GM19023 (cell line): ENCODE measurements around the gene ALG8.
A peak's percentile ranks its signal among the peaks of the same experiment; 100 is the strongest.
"Not testable (repeated sequence)": the region's sequence is repeated elsewhere in the genome, so short reads cannot be mapped to it uniquely, and the experiment has no call there.

Experiments used
- ATAC-seq: cut with Tn5 transposase; IDR thresholded peaks from one replicate; pipeline ENCODE4 v1.9.1; 2021; ENCODE audit warnings: mild to moderate bottlenecking, moderate library complexity; ENCODE audit not compliant: unreplicated experiment

The ALG8 gene

DNA sequence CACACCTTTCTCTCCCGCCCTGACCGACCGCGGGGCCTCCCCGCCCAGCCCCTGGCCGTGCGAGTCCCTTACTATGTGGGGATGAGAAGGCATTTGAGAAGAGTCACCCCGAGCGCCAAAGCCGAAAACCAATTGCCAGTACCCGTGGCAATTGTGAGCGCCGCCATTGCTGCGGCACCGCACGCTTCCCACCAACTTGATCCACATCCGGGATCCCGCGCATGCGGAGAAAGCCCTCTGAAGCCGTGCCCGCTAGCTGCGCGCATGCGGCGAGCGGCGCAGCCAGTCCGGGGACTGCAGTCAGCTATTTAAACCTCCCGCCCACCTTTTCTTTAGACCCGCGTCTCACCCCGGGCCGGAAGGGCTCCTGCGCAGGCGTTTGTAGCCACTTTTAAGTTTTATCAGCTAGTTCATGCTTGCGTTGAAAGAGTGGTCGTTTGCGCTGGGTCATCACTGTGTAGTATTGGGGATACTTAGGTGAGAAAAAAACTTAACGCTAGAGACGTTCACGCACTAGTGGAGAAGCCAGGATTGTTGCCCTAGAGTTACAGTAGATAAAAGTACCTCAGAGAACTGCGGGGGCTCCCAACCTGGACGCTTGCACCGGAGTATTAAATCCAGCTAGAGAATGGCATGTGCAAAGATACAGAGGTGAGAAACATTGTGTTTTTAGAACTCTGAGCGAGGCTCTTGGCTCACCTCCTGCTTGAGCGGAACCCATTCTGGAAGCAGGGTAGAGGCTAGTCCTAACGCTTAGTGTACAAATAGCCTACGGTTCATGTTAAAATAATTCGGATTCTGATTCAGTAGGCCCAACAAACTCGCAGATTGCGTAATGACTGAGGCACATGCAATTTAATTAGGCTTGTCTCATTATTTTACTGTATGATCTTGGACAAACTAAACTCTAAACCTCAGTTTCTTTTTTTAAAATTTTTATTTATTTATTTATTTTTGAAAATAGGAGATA is at the start of gene ALG8:
Gene ALG8 (minus strand): TSS at position 205 of the 970 bp plus-strand sequence. CDS start 38 bp downstream, at position 167.
- peak; percentile 91 for ATAC-seq

DNA sequence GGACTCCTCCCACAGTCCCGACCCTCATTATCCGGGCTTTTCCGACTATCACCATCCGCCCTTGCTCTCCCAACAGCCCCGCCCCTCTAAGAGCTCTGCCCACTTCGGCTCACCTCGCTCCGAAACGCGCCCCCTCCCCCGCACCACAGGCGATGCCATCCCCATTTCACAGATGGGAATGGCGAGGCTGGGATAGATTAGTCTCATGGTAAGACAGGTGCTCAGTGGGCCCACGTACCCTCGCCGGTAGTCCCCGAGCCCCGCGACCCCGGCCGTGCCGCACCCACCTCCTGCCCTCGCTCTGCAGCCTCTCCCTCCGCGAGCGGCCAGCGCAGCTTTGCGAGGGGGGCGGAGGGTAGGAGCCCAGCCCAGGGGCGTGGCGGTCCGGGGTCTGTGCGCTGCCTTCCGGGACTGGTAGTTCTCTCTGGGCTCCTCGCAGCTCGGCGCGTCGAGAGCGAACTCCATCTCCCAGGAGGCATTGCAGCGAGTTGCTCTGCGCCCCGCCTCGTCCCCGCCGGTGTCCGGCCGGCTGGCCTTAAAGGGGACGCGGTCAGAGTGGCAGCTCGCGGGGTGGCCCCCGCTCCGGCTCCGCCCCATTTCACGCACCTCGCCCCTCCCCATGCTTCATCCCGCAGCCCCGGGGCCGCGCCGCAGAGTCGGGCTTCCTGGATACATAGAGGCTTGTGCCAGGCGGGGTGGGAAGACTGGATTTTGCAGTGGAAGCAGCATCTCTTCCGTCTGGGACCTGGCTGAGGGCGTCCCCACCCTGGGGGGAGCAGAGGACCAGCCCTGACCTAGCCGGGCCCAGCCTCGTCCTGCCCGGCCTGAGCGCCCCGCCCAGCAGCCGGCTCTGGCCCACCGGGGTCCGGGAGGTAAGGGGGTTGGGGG is 49.1 kb upstream of the ALG8 start, which contains the start of the genes KCTD21 and USP35:
Gene KCTD21 (minus strand): TSS at position 341 of the 888 bp plus-strand sequence. CDS start 14,072 bp downstream, outside the sequence.
Gene USP35 (plus strand): TSS at position 634 of the 888 bp plus-strand sequence. CDS start 7,327 bp downstream, outside the sequence.
- ATAC-seq = peak; percentile 94

DNA sequence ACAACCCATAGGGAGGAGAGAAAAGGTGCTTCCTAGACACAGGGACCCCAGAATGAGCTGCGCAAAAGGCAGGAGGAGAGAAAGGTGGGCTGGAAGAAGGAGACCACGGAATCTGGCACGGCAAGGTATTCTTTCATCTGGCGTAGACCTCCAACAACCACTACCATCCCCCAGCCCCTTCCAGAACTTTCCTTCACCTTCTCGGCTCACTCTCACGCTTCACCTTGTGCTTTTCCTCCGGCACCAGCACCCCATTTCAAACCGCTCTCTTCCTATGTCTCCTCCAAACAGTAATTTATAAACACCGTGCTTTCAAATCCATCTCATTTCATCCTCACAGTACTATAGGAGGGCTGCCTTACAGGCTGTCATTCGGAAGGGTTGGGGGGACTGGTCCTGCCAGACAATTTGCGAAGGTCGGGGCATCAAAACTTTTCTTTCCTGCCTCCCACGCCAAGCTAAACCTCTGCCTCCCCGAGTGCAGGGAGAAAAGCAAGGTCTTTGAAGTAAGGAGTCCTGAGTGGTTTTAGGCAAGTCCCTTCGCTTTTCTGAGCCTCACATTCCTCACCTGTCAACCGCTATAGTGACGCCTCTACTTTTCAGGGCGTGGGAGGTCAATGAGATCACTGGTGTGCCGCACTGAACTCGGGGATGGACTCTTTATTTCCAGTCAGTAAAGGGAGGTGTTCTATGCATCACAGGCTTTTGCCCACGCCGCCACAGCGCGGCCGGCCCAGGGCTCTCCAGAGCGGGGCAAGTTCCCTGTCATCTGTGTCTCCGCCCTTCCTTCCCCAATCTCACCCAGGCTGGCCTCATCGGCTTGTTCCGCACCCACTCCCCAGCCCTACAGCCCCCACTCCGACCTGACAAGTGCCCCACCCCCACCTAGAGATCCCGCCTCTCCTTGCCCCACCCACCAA is 48.2 kb upstream of the ALG8 start:
- peak; percentile 14 for ATAC-seq

DNA sequence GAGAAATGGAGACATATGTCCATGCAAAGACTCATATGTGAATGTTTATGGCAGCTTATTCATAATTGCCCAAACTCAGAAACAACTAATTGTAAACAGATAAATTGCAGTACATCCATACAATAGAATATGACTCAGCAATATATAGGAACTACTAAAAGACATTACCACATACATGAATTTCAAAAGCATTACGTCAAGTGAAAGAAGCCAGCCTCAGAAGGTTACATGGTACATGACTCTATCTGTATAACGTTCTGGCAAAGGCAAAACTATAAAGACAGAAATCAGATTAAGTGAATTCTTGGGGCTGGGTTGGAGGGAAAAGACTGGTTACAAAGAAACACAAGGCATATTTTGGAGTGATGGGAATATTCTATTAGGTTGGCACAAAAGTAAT is 41.8 kb upstream of the ALG8 start:
- no peak for ATAC-seq

DNA sequence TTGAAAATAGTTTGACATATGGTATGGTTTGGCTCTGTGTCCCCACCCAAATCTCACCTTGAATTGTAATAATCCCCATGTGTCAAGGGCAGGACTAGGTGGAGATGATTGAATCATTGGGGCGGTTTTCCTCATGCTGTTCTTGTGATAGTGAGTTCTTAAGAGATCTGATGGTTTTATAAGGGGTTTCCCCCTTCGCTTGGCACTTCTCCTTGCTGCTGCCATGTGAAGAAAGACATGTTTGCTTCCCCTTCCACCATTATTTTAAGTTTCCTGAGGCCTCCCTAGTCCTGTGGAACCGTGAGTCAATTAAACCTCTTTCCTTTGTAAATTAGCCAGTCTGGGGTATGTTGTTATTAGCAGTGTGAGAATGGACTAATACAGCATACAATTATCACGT is 41.3 kb upstream of the ALG8 start:
- ATAC-seq = no peak

DNA sequence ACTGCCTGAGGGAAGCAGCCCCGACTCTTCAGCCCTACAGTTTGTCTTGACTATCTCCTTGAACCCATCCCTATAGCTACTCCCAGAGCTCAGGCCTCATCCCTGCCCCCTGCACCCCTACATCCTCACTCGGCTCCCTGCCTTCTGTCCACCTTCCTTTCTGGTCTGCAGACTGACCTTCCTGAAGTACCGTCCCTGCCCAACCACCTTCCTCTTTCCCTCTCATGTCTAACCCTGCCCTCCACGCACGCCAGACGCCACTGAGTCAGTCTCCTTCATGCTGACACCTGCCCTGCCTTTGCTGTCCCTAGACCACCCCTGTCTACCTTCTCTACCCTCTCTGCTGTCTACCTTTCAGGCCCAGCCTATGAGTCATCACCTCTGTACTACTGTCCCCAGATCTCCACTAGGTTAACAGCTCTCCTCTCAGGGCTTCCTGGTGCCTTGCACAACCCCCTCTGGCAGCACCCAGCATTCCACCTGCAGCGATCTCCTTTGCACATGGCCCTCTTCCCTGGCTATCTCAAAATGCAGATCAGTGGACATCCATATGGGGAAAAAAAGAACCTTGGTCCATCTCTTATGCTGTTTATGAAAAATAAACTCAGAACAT is 40.1 kb upstream of the ALG8 start:
- no peak for ATAC-seq

DNA sequence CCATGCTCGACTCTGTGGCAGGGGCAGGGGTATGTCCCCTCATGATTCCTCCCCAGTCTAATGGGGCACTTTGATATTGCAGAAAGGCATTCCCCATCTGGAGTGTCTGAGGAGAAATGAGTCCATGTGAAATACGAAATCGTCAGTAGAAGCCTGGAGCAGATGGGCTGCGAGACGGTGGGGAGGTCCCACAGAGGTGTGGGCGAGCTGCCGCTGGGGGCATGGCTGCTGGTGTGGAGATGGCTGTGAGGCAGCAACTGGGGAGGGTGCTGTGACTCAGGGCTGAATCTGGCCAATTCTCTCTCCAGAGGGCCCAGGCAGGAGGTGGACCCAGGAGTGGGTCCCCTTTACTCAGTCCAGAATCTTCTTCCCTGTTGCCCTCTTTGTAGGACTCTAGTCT is 37.8 kb upstream of the ALG8 start:
- ATAC-seq = no peak

DNA sequence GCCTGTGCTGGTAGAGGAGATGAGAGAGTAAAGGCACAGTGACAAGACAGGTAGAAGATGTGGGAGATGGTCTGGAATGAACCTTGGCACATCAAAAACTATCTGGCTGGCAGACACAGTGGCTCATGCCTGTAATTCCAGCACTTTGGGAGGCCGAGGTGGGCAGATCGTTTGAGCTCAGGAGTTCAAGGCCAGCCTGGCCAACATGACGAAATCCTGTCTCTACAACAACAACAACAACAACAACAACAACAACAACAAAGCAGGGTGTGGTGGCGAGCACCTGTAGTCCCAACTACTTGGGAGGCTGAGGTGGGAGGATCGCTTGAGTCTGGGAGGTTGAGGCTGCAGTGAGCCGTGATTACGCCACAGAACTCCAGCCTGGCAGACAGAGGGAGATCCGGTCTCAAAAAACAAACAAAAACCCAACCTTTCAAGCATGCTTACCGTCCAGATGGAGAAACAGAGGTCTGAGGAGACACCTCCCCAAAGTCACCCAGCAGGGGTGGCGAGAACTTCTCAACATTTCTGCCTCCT is 37.2 kb upstream of the ALG8 start:
- ATAC-seq = no peak

DNA sequence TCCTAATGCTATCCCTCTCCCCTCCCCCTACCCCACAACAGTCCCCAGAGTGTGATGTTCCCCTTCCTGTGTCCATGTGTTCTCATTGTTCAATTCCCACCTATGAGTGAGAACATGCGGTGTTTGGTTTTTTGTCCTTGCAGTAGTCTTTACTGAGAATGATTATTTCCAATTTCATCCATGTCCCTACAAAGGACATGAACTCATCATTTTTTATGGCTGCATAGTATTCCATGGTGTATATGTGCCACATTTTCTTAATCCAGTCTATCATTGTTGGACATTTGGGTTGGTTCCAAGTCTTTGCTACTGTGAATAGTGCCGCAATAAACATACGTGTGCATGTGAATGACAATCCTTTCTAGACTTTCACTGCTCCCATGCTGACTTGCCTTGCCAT is 36.4 kb upstream of the ALG8 start:
- ATAC-seq = not testable (repeated sequence)

DNA sequence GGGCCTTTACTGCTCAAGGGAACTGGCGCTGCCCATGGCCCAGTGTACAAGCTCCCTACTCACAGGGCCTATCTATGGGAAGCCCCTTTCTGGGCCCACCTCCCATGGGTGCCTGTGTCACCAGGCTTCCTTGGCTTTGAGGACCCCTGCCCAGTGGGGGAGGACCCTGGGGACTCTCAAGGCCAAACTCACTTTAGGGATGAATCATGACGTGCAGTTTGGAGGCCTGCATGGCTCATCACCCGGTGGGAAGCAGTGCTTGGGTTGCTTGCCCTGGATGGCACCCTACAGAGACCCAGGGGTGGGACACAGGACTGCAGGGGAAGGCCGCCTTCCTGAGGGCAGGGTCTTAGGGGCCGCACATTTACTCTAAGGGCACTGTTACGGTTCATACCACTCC is 32.5 kb upstream of the ALG8 start:
- no peak for ATAC-seq

DNA sequence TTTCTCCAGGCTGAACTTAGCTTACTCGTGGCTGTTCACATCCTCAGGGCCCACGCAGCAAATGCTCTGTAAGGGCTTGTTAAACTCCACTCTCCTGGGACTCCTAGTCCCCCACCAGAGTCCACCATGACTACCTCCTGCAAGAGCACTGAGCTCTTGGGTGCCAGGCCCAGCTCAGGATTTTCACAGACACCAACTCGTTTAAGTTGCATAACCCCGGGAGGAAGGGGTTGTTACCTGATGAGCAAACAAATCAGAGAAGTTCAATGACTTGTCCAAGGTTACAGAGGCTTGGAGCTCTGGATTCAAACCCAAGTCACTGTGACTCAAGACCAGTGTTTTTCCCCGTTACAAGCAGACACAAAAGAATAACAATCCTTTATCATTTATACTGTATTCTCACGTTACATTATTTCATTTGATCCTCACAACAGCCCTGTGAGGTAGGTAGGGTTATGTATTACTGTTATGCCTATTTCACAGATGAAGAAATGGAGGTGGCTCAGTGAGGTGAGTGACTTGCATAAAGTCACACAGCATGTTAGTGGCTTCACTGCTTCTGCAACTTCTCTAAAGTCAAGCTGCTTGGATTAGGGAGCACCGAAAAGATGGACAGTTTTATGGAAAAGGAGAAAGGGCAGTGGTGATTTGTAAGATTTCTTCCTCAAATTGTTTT is 31.6 kb upstream of the ALG8 start:
- no peak for ATAC-seq

DNA sequence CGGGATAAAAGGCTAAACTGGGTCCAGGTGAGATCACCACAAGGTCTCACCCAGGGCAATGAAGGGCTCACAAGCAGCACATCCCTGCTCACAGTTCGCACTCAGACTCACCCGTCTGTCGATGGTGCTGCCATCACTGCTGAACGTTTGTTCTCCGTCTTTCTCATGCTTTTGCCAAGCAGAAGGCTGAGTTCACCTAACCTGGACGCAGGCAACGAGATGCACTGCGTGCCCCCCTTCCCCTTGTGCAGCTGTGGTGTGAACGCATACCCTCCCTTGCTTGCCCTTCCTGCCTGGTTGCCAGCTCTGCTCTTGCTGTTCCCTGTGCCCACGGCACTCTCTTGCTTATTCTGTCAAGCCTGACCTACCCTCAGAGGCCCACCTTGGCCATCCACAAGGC is 31.0 kb upstream of the ALG8 start:
- no peak for ATAC-seq

DNA sequence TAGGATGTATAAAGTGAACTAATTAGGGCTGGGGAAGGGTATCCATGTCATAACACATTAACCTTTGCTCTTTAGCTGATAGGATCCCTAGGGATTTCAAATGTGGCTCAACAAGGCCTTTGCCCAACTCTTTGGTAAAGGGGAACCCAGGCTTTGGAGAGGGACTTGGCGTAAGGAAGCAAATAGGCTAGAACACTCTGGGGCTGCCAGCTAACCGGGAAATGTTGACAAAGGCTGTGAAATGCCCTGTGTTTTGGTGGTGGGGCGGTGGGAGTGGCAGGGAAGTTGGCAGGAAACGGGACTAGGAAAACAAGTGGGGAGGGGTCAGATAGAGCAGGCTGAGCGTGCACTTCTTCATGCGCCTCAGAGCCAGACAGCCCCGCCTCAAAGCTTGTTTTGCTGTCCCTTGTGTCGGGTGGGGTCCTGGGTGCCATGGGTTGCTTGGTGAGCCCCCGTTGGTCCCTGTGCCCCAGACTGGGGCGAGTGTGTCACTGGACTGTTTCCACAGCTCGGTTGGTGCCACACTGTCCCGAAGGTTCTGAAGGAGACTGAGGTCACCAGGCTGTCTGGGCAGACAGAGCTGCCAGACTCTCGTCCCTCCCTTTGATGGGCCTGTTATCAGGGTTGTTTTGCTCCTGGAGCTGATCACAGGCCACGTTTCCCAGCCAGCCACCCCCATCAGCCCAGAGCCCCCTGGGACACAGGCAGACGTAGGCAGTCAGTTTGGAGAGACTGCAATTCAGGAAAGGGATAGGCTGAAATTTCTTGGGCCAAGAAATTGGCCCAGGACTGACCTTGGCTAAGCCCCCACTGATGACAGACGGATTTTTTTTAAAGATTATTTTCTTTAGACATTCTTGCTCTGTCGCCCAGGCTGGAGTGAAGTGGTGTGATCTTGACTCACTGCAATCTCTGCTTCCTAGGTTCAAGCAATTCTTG is 29.4 kb upstream of the ALG8 start:
- ATAC-seq = no peak

DNA sequence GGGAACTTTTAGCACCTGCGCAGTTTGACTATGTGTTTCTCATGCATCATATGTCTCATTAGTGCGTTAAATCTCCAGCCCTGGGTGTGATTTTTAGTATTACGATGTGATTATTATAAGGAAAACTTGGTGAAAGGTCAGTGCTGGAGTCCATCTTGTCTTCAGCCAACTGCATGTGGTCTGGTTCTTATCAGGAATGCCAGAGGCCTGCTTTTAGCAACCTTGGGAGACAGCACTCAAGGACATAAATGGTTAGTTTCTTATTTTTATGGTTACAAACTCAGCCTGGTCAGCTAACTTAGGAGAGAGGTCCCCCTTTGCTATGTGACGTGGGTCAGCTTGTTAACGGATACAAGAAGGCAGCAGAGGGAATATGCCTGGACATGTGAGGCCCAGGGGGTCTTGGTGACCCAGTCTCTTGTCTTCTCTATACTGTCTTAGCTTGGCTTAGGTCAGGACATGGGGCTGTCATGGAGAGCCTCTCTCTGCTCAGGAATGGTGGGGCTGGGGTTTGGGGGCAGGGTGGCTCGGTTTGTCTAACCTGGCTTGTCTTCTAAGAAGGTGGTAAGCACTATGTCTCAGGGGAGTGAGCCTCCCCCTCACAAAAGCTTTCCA is 27.5 kb upstream of the ALG8 start:
- no peak for ATAC-seq

DNA sequence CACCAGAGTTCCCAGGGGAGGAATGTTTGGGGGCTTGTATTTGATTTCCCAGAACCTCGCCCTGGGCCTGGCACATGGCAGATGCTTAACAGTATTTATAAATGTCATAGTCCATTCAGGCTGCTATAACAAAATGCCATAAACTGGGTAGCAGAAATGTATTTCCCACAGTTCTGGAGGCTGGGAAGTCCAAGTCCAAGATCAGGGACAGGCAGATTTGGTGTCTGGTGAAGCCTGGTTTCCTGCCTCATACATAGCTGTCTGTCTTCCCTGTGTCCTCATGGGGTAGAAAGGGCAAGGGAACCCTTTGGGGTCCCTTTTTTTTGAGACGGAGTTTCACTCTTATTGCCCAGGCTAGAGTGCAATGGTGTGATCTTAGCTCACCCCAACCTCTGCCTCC is 25.0 kb upstream of the ALG8 start:
- ATAC-seq = no peak

DNA sequence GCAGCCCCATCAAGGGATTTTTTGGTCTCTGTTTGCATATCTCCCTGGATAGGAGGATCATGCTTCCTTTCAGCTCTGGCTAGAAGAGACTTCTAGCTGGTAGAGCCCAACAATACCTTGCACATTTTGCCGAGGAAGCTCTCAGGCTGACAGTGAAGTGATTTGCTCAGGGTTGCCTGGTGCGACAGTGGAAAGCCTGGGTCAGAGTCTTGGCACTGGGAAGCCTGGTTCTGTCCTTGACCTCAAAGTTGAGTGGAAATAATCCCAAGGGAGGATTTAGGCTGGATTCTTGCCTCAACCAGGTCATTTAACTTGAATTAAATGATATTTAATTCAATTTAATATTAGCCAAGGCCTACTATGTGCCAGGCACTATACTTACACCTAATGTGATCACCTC is 24.4 kb upstream of the ALG8 start:
- ATAC-seq = no peak

DNA sequence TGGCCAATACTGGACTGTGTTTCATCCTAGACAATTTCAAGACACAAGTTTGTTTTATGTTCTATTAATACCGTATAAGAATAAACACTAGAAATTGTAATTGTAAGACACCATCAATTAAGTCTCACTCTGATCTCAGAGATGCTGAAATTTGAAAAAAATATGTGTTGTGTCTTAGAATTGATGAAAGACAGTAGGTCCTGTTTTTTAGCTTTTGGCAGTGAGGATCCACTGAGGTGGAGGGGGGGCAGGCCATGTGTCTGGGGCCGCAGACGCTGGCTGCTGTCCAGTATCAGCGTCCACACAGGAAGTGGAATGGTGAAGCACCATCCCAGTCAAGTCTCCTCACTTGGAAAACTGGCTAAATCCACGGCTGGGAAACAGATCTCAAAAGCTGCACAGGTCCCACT is 22.5 kb upstream of the ALG8 start:
- no peak for ATAC-seq

DNA sequence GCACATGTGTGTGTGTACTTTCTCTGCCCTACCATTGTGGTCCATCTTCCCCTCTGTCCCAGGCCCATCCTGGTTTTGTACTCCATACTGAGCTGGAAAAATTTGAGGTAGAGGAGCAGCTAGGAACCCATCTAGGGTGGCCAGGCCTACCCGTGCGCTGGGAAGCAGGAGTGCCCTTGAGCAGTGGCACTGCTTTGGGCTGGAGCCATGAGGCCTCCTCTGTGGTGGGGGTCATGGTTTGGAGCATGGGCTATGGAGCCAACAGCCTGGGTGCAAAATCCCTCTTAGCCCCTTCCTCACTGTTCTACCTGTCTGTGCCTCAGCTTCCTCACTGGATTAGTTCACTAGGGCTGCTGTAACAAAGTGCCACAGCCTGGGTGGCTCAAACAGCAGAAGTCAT is 21.9 kb upstream of the ALG8 start:
- ATAC-seq = no peak
